ENCODE results near the gene TBCEL. TPM values are rescaled to one million over a fixed set of nuclear protein-coding genes. Genes with fewer than 3 reads are reported as not detected.

Gene TBCEL
- total and polyA plus RNA-seq, 7 donors = 2.9 to 19.2 (median 8.0) TPM

- H3K9me3 ChIP-seq = no peaks in the 10 kb centered on the region
- no peak overlapping the region for H3K4me3 ChIP-seq
- no peak for TF ChIP-seq CTCF (IDR thresholded peaks at IDR 0.05)
- H3K27ac ChIP-seq = no peak overlapping the region
- H3K27me3 ChIP-seq (ENCODE audit: insufficient read depth in 3 of 3, low read length in 2 of 3) = no peaks in the 10 kb centered on the region
- peaks cover 0 to 18% of the 10 kb centered on the region in 2 donors for H3K36me3 ChIP-seq (ENCODE audit: insufficient read depth in 1 of 2, low read depth in 1 of 2)
- no peak for ATAC-seq
- WGBS, 3 donors = 95 to 98% (median 97%) methylated on average over 3 of the region's 3 CpGs
- intact Hi-C loops (cut with DNase I) = no loop called here
- DNase-seq = no peak
- no peaks in the 10 kb centered on the region for H3K4me1 ChIP-seq
Observed at GRCh38 chr11:121066623-121067022, 42.7 kb downstream of the TBCEL start.

DNA sequence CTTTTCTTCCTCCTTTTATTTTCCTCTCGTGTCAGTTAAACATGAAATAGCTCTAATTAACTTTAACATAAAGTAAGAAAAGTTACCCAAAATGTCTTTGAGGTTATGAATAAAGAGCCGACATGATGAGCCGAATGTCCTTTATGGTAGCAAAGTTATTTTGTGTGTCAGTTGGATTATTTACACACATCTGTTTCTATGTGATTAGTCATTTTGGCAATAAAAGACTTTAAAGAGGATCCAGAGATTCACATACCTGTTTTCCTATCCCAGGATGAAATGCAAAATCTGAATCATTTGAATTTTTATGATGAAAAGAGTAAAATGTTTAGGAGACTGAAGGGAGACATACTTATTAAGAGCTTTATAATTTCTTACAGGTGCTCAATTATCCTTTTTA lies 43.1 kb downstream of the TBCEL start:
- no peak for TF ChIP-seq CTCF (IDR thresholded peaks at IDR 0.05)
- intact Hi-C loops (cut with DNase I) = no loop called here
- DNase-seq (no peak), ATAC-seq (no peak)
- H3K4me1 ChIP-seq = no peaks in the 10 kb centered on the region
- WGBS, 3 donors = 78 to 82% (median 78%) methylated on average over 3 of the region's 3 CpGs
- H3K9me3 ChIP-seq = no peaks in the 10 kb centered on the region
- no peaks in the 10 kb centered on the region for H3K27me3 ChIP-seq (ENCODE audit: insufficient read depth in 3 of 3, low read length in 2 of 3)
- H3K4me3 ChIP-seq = no peak overlapping the region
- peaks cover 0 to 14% of the 10 kb centered on the region in 2 donors for H3K36me3 ChIP-seq (ENCODE audit: insufficient read depth in 1 of 2, low read depth in 1 of 2)
- no peak overlapping the region for H3K27ac ChIP-seq

GRCh38 chr11:121067453-121067852 lies 43.6 kb downstream of the TBCEL start:
- H3K4me1 ChIP-seq = no peaks in the 10 kb centered on the region
- no peak for TF ChIP-seq CTCF (IDR thresholded peaks at IDR 0.05)
- WGBS, 3 donors = 43 to 80% (median 63%) methylated on average over 2 of the region's 2 CpGs
- no peak overlapping the region for H3K4me3 ChIP-seq
- peaks cover 0 to 10% of the 10 kb centered on the region in 2 donors for H3K36me3 ChIP-seq (ENCODE audit: insufficient read depth in 1 of 2, low read depth in 1 of 2)
- no peak for ATAC-seq
- no peaks in the 10 kb centered on the region for H3K9me3 ChIP-seq
- no peaks in the 10 kb centered on the region for H3K27me3 ChIP-seq (ENCODE audit: insufficient read depth in 3 of 3, low read length in 2 of 3)
- DNase-seq = no peak
- no peak overlapping the region for H3K27ac ChIP-seq
- intact Hi-C loops (cut with DNase I) = no loop called here

DNA sequence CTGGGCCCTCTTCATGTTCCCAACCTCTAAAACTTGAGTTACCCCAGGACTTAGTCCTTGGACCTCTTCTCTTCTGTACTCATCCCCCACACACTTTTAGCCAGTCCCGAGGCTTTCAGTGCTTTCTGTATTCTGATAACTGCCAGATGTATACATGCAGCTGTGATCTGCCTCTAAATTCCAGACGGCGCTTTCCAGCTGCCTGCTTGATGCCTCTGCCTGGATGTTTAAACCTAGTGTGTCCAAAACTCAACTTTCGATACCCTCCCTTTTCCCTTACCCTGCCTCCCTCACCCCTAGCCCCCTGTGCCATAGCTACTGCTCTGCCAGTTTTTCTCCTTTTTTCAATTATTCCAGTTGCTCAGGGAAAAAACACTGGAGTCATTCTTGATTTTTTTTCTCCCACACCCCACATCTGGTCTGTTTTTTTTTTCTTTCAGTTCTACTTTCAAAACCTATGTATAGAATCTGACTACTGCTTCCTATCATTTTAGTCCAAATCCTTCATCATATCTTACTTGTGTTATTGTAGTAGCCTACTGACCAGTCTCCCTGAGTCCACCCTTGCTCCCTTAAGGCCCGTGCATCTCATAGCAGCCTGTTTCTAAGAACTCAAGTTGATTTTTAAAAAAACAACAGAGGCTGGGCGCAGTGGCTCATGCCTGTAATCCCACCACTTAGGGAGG lies 44.2 kb downstream of the TBCEL start:
- peaks cover 0 to 5% of the 10 kb centered on the region in 2 donors for H3K36me3 ChIP-seq (ENCODE audit: insufficient read depth in 1 of 2, low read depth in 1 of 2)
- ATAC-seq (no peak), DNase-seq (no peak)
- no peak for TF ChIP-seq CTCF (IDR thresholded peaks at IDR 0.05)
- 73 to 76% (median 76%) methylated on average over 6 of the region's 6 CpGs for WGBS, 3 donors
- H3K27me3 ChIP-seq (ENCODE audit: insufficient read depth in 3 of 3, low read length in 2 of 3) = no peaks in the 10 kb centered on the region
- no peak overlapping the region for H3K4me3 ChIP-seq
- no peaks in the 10 kb centered on the region for H3K4me1 ChIP-seq
- H3K27ac ChIP-seq = no peak overlapping the region
- no peaks in the 10 kb centered on the region for H3K9me3 ChIP-seq
- intact Hi-C loops (cut with DNase I) = no loop called here

DNA sequence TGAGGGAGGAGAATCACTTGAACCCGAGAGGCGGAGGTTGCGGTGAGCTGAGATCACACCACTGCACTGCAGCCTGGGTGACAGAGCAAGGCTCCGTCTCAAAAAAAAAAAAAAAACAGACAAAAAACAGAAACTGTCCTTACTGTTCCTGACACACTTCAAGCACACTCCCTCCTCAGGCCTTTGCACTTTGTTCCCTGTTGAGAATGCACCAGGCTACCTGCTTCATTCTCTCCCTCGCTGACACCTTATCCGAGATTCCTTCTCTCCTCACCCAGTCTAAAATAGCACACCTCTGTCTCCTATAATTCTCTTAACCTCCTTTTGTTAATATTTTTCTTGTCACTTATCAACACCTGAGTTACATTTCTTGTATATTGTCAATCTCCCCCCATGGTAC lies 44.9 kb downstream of the TBCEL start:
- H3K36me3 ChIP-seq (ENCODE audit: insufficient read depth in 1 of 2, low read depth in 1 of 2) = peaks cover 0 to 5% of the 10 kb centered on the region in 2 donors
- TF ChIP-seq CTCF (IDR thresholded peaks at IDR 0.05) = no peak
- no peaks in the 10 kb centered on the region for H3K27me3 ChIP-seq (ENCODE audit: insufficient read depth in 3 of 3, low read length in 2 of 3)
- intact Hi-C loops (cut with DNase I) = no loop called here
- WGBS, 3 donors = 91 to 99% (median 99%) methylated on average over 5 to 6 of the region's 6 CpGs
- DNase-seq (no peak), ATAC-seq (no peak)
- no peak overlapping the region for H3K4me3 ChIP-seq
- no peaks in the 10 kb centered on the region for H3K4me1 ChIP-seq
- H3K9me3 ChIP-seq = no peaks in the 10 kb centered on the region
- H3K27ac ChIP-seq = no peak overlapping the region

Data from psoas muscle (tissue), 8 donors.